HepG2 (cell line): ENCODE measurements around the gene OR5B21.

ENCODE experiments used
- EED ChIP-seq: sonication (generic); formaldehyde crosslinking; IDR thresholded peaks from 2 replicates; pipeline ENCODE4 v1.5.0; 2020; ENCODE audit warnings: mild to moderate bottlenecking, missing genetic modification reagents
- ESRRA ChIP-seq: sonication (generic); formaldehyde crosslinking; IDR thresholded peaks from 2 replicates; pipeline ENCODE4 v1.5.1; 2020; ENCODE audit warnings: mild to moderate bottlenecking, low read depth, missing genetic modification reagents
- TF ChIP-seq, protein P1 (sequence below): sonication (generic); formaldehyde crosslinking; IDR thresholded peaks from 2 replicates; pipeline ENCODE4 v1.5.0; 2020; ENCODE audit warnings: mild to moderate bottlenecking, missing genetic modification reagents, moderate library complexity

DNA sequence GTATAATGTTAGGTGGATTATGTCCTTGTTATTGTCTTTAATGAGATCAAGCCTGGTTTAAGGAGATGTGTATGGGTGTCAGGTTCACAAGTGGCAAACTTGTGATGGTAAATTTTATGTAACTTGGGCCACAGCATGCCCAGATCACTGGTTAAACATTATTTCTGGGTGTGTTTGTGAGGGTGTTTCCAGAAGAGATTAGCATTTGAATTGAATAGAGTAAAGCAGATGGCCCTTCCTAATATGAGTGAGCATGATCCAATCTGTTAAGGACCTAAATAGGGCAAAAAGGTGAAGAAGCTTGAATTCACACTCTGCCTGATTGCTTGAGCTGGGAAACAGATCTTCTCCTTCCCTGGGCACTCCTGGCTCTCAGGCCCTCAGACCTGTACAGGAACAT, 20.7 kb downstream of the OR5B21 start:
- no peak for TF ChIP-seq ESRRA (CRISPR knock-in tag)
- TF ChIP-seq EED = no peak
- TF ChIP-seq, protein P1, sequence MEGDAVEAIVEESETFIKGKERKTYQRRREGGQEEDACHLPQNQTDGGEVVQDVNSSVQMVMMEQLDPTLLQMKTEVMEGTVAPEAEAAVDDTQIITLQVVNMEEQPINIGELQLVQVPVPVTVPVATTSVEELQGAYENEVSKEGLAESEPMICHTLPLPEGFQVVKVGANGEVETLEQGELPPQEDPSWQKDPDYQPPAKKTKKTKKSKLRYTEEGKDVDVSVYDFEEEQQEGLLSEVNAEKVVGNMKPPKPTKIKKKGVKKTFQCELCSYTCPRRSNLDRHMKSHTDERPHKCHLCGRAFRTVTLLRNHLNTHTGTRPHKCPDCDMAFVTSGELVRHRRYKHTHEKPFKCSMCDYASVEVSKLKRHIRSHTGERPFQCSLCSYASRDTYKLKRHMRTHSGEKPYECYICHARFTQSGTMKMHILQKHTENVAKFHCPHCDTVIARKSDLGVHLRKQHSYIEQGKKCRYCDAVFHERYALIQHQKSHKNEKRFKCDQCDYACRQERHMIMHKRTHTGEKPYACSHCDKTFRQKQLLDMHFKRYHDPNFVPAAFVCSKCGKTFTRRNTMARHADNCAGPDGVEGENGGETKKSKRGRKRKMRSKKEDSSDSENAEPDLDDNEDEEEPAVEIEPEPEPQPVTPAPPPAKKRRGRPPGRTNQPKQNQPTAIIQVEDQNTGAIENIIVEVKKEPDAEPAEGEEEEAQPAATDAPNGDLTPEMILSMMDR (CRISPR knock-in tag) = no peak
